HUES64 (cell line): Measurements from ENCODE around the gene EPX.
A peak's percentile ranks its signal among the peaks of the same experiment; 100 is the strongest.

Experiments used
- H3K27ac ChIP-seq: 2 replicates; pipeline ENCODE4 v1.7.0; 2013; ENCODE audit warnings: low read depth, low read length, inconsistent platforms
- H3K27me3 ChIP-seq: 2 replicates; pipeline ENCODE4 v1.6.1; 2013; ENCODE audit warnings: mild to moderate bottlenecking, low read length; ENCODE audit not compliant: insufficient read depth
- H3K36me3 ChIP-seq: 2 replicates; pipeline ENCODE4 v1.6.1; 2013; ENCODE audit warnings: mild to moderate bottlenecking, low read length; ENCODE audit not compliant: insufficient read depth
- H3K4me1 ChIP-seq: 2 replicates; pipeline ENCODE4 v1.6.1; 2013; ENCODE audit warnings: mild to moderate bottlenecking, low read length, moderate library complexity; ENCODE audit not compliant: insufficient read depth
- H3K4me3 ChIP-seq: 2 replicates; pipeline ENCODE4 v1.5.1; 2013; ENCODE audit warnings: mild to moderate bottlenecking, low read length, moderate library complexity
- H3K9ac ChIP-seq: 2 replicates; pipeline ENCODE4 v1.6.1; 2013; ENCODE audit warnings: mild to moderate bottlenecking, low read depth, low read length
- H3K9me3 ChIP-seq: 2 replicates; pipeline ENCODE4 v1.6.1; 2013; ENCODE audit warnings: low read depth, low read length; ENCODE audit not compliant: insufficient read depth
- WGBS: fragments of 150-250, 120-280 bp; methylation state at CpG from one replicate; pipeline ENCODE4 v1.1.7; 2013; ENCODE audit warnings: missing lambda C conversion rate; 5-methylcytosine and 5-hydroxymethylcytosine counted together

Gene EPX

DNA sequence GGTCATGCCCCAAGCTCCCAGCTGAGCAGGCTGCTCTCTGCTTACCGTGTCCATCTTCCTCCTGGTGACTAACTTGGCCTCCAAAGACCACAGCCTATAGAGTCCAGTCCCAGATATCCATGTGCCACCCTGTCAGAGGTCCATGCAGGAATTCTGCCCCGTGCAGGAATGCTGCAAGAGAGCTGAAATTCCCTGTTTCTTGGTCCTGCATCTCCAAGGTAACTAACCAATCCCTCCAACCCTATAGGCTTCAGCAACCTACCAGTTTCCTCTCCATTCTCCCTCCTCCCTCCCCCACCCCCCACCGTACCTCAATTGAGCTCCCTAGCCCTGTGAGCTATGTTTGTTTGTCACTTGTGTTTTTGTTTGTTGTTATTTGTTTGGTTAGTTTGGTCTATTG lies 36.2 kb downstream of the EPX start:
- no peak overlapping the region for H3K27ac ChIP-seq
- no peak overlapping the region for H3K9ac ChIP-seq
- 60% methylated on average over 2 of the region's 3 CpGs for WGBS
- peaks cover 49% of the 10 kb centered on the region for H3K27me3 ChIP-seq
- no peaks in the 10 kb centered on the region for H3K9me3 ChIP-seq
- no peak overlapping the region for H3K4me3 ChIP-seq
- peaks cover 25% of the 10 kb centered on the region for H3K4me1 ChIP-seq
- no peaks in the 10 kb centered on the region for H3K36me3 ChIP-seq

DNA sequence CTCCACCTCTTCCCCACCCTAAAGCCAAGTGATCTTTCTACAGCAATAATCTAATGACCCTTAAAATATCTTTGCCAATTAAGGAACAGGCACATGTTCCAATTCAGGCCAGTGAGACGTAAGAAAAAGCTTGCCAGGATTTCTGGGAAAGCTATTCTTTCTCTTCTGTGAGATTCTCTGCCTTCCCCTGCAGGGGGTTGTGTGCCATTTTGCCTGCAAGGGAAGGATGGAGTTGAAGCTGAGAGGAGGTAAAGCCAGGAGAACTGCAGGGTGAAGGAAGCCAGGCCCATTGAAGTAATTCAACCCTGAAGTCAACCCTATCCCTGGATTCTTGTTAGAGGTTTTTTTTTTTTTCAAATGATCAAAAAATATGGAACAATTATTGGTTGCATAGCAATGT lies 36.9 kb downstream of the EPX start:
- peaks cover 21% of the 10 kb centered on the region for H3K4me1 ChIP-seq

GRCh38 chr17:58229881-58230280 lies 37.4 kb downstream of the EPX start:
- H3K9ac ChIP-seq, result no peak overlapping the region
- H3K27me3 ChIP-seq, result peaks cover 51% of the 10 kb centered on the region
- H3K4me3 ChIP-seq, result no peak overlapping the region
- 95% methylated on average over 4 of the region's 4 CpGs for WGBS
- no peak overlapping the region for H3K27ac ChIP-seq
- peaks cover 18% of the 10 kb centered on the region for H3K4me1 ChIP-seq
- no peaks in the 10 kb centered on the region for H3K36me3 ChIP-seq
- no peaks in the 10 kb centered on the region for H3K9me3 ChIP-seq

More for the DNA sequence above, 36.9 kb downstream of the EPX start:
- Histone ChIP-seq H3K9ac (no peak overlapping the region), H3K4me3 (no peak overlapping the region), H3K27me3 (peaks cover 49% of the 10 kb centered on the region), H3K36me3 (no peaks in the 10 kb centered on the region), H3K9me3 (no peaks in the 10 kb centered on the region), H3K27ac (0 out of 2 replicates have a peak overlapping the region, but pooled peaks have one; percentile 29)
- WGBS, result 58% methylated on average over 1 of the region's 1 CpG

DNA sequence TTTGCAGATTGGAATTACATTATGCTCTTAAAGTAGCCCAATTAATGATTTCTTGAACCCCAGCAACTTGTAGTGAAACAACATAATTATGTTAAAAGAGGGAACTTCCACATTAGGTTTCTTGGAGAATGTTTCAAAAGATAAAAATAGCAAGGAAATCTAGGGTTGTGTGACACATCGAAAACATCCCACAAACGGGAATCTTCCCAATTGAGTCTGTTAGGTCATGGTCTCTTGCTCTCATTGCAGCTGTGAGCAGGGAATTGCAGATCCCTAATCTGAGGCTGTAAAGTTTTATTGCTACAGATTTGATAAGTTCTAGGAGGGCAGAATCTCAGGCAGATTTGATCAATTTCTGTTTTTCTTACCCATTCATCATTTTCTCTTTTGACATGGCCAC lies 39.1 kb downstream of the EPX start:
- 96% methylated on average over 2 of the region's 2 CpGs for WGBS
- Histone ChIP-seq H3K9ac (no peak overlapping the region), H3K27me3 (peaks cover 45% of the 10 kb centered on the region), H3K4me1 (peaks cover 18% of the 10 kb centered on the region), H3K36me3 (no peaks in the 10 kb centered on the region), H3K4me3 (no peak overlapping the region), H3K9me3 (no peaks in the 10 kb centered on the region), H3K27ac (no peak overlapping the region)

GRCh38 chr17:58232707-58233156 lies 40.2 kb downstream of the EPX start:
- Histone ChIP-seq H3K4me3 (no peak overlapping the region), H3K27me3 (peaks cover 44% of the 10 kb centered on the region), H3K9ac (no peak overlapping the region), H3K4me1 (peaks cover 18% of the 10 kb centered on the region), H3K27ac (no peak overlapping the region), H3K9me3 (no peaks in the 10 kb centered on the region), H3K36me3 (no peaks in the 10 kb centered on the region)
- WGBS, result 58% methylated on average over 12 of the region's 12 CpGs

- peaks cover 13% of the 10 kb centered on the region for H3K4me1 ChIP-seq
- H3K27ac ChIP-seq, result no peak overlapping the region
- H3K4me3 ChIP-seq, result no peak overlapping the region
- no peaks in the 10 kb centered on the region for H3K36me3 ChIP-seq
- no peak overlapping the region for H3K9ac ChIP-seq
- peaks cover 40% of the 10 kb centered on the region for H3K27me3 ChIP-seq
- WGBS, result 89% methylated on average over 3 of the region's 3 CpGs
- H3K9me3 ChIP-seq, result no peaks in the 10 kb centered on the region
Measured at GRCh38 chr17:58233543-58233942, 41.0 kb downstream of the EPX start.

DNA sequence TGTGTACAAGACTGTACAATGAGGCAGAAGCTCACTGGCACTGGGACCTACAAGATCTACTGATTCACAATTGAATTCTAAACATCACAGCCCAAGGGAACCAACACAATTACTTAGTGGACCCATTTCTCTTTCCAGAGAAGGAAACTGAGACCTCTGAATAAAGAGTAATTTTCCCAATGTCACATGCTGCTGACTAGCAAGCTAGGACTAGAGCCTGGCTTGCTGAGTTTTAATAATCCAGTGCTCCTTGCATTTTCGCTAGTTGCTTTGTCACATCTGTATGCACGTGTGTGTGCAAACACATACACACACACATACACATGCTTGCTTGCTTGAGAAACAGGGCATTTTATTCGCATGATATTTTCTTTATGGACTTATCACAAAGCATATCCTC lies 42.0 kb downstream of the EPX start:
- no peaks in the 10 kb centered on the region for H3K36me3 ChIP-seq
- no peaks in the 10 kb centered on the region for H3K9me3 ChIP-seq
- no peak overlapping the region for H3K4me3 ChIP-seq
- H3K4me1 ChIP-seq, result 0 out of 2 replicates have a peak, but pooled peaks cover 5% of the 10 kb centered on the region
- H3K27me3 ChIP-seq, result peaks cover 50% of the 10 kb centered on the region
- no peak overlapping the region for H3K9ac ChIP-seq
- H3K27ac ChIP-seq, result no peak overlapping the region
- WGBS, result 96% methylated on average over 3 of the region's 3 CpGs

GRCh38 chr17:58235821-58236220 lies 43.3 kb downstream of the EPX start:
- H3K9ac ChIP-seq, result no peak overlapping the region
- H3K27me3 ChIP-seq, result peaks cover 50% of the 10 kb centered on the region
- no peaks in the 10 kb centered on the region for H3K9me3 ChIP-seq
- 82% methylated on average over 1 of the region's 1 CpG for WGBS
- no peak overlapping the region for H3K27ac ChIP-seq
- H3K4me1 ChIP-seq, result 0 out of 2 replicates have a peak, but pooled peaks cover 5% of the 10 kb centered on the region
- H3K36me3 ChIP-seq, result no peaks in the 10 kb centered on the region
- no peak overlapping the region for H3K4me3 ChIP-seq

DNA sequence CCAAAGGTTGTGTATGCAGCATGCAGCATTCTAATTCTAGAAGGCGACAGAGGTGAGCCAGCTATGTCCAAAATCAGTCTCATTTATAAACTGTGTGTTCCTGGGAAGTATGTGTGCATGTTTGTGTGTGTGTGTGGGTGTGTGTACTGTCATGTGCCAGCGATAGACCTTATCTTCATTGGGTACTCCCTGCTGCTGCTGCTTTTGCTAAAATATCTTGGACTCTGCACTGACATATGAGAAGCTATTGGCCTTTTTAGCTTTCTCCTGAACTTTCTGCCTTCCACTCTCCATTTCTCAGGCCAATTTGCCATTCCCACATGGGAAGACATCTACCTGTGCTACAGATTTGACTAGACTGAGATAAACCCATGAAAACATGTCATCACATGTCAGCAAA lies 43.9 kb downstream of the EPX start:
- Histone ChIP-seq H3K27ac (no peak overlapping the region), H3K4me1 (0 out of 2 replicates have a peak, but pooled peaks cover 5% of the 10 kb centered on the region), H3K27me3 (peaks cover 46% of the 10 kb centered on the region), H3K9me3 (no peaks in the 10 kb centered on the region), H3K9ac (no peak overlapping the region), H3K36me3 (no peaks in the 10 kb centered on the region), H3K4me3 (no peak overlapping the region)
- 92% methylated on average over 2 of the region's 2 CpGs for WGBS

DNA sequence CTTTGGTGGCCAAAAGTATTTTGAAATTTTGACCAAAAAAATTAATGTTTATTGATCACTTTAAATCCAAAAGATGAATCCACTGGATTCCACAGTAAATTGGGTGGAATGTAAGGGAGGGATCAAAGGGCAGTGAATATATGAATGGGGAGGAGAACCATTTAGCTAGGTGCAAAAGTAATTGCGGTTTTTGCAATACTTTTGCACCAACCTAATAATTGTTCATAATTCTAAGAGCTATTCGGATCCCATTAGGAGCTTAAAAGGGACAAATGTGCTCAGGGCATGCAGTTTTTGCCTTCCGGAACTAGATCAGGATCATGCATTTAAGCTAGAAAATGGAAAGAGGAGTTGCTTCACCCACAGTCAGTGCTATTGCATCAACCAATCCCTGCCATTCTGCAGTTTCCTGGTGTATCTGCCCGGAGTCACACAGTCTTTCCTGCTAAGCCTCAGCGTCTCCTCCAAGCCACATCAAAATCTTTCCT lies 45.7 kb downstream of the EPX start, which contains the start of gene LPO:
Gene LPO (plus strand): TSS at position 438 of the 488 bp plus-strand sequence. CDS start 4,396 bp downstream, outside the sequence.
- WGBS, result 84% methylated on average over 5 of the region's 5 CpGs
- Histone ChIP-seq H3K27me3 (peaks cover 45% of the 10 kb centered on the region), H3K36me3 (no peaks in the 10 kb centered on the region), H3K4me3 (no peak within 1 kb of the TSS), H3K4me1 (0 out of 2 replicates have a peak, but pooled peaks cover 2% of the 10 kb centered on the region), H3K27ac (no peak within 1 kb of the TSS), H3K9ac (no peak within 1 kb of the TSS), H3K9me3 (no peaks in the 10 kb centered on the region)

GRCh38 chr17:58239987-58240386 lies 47.5 kb downstream of the EPX start:
- H3K27me3 ChIP-seq, result peaks cover 47% of the 10 kb centered on the region

More at GRCh38 chr17:58239987-58240386, 47.5 kb downstream of the EPX start:
- Histone ChIP-seq H3K36me3 (no peaks in the 10 kb centered on the region), H3K4me1 (no peaks in the 10 kb centered on the region), H3K4me3 (no peak overlapping the region), H3K27ac (no peak overlapping the region), H3K9ac (no peak overlapping the region), H3K9me3 (no peaks in the 10 kb centered on the region)
- WGBS, result 92% methylated on average over 1 of the region's 1 CpG
